Trophoblast cell (in vitro differentiated cells and primary cell): ENCODE data around the gene IGF2R.

Experiments used
- DNase-seq, 2 donors: peaks; one replicate each; pipeline ENCODE4 v3.0.0-alpha.2; 2016
- H2AFZ ChIP-seq: 2 replicates; pipeline ENCODE4 v1.6.1; 2013; ENCODE audit warnings: low read length, moderate library complexity, mild to moderate bottlenecking; ENCODE audit not compliant: insufficient read depth, poor library complexity
- H2AK5ac ChIP-seq: 2 replicates; pipeline ENCODE4 v1.6.1; 2013; ENCODE audit warnings: mild to moderate bottlenecking, low read length
- H2BK120ac ChIP-seq: 2 replicates; pipeline ENCODE4 v1.6.1; 2013; ENCODE audit warnings: low read length, mild to moderate bottlenecking, moderate library complexity; ENCODE audit not compliant: insufficient read depth, poor library complexity
- H2BK12ac ChIP-seq: 2 replicates; pipeline ENCODE4 v1.6.1; 2013; ENCODE audit warnings: mild to moderate bottlenecking, low read length, moderate library complexity
- H2BK5ac ChIP-seq: 2 replicates; pipeline ENCODE4 v1.6.1; 2013; ENCODE audit warnings: low read length, low read depth, moderate library complexity, mild to moderate bottlenecking; ENCODE audit not compliant: poor library complexity
- H3K14ac ChIP-seq: 2 replicates; pipeline ENCODE4 v1.6.1; 2013; ENCODE audit warnings: mild to moderate bottlenecking, low read length
- H3K18ac ChIP-seq: 2 replicates; pipeline ENCODE4 v1.6.1; 2013; ENCODE audit warnings: mild to moderate bottlenecking, low read length
- H3K23ac ChIP-seq: 2 replicates; pipeline ENCODE4 v1.6.1; 2013; ENCODE audit warnings: low read length
- H3K27ac ChIP-seq: 2 replicates; pipeline ENCODE4 v1.5.1; 2013; ENCODE audit warnings: low read depth, mild to moderate bottlenecking, inconsistent platforms, low read length, moderate library complexity
- H3K27me3 ChIP-seq: 2 replicates; pipeline ENCODE4 v1.6.1; 2013; ENCODE audit warnings: inconsistent platforms, mild to moderate bottlenecking, low read length, moderate library complexity; ENCODE audit not compliant: insufficient read depth
- H3K36me3 ChIP-seq, 2 experiments: 1 replicate in 1 of 2; 2 replicates in 1 of 2; pipeline ENCODE4 v1.6.1; 2013; ENCODE audit warnings: low read length in 2 of 2, mild to moderate bottlenecking in 2 of 2, moderate library complexity in 1 of 2; ENCODE audit not compliant: insufficient read depth in 2 of 2, control insufficient read depth in 1 of 2
- H3K4ac ChIP-seq: 2 replicates; pipeline ENCODE4 v1.6.1; 2013; ENCODE audit warnings: low read depth, mild to moderate bottlenecking, low read length, moderate library complexity
- H3K4me1 ChIP-seq, 2 experiments: 1 replicate in 1 of 2; 2 replicates in 1 of 2; pipeline ENCODE4 v1.6.1; 2013; ENCODE audit warnings: low read length in 2 of 2, mild to moderate bottlenecking in 2 of 2, moderate library complexity in 1 of 2; ENCODE audit not compliant: insufficient read depth in 2 of 2, control insufficient read depth in 1 of 2
- H3K4me2 ChIP-seq: 2 replicates; pipeline ENCODE4 v1.6.1; 2013; ENCODE audit warnings: inconsistent platforms, mild to moderate bottlenecking, low read length, moderate library complexity
- H3K4me3 ChIP-seq: 2 replicates; pipeline ENCODE4 v1.5.1; 2013; ENCODE audit warnings: mild to moderate bottlenecking, low read depth, low read length, inconsistent platforms
- H3K79me1 ChIP-seq: one replicate; pipeline ENCODE4 v1.6.1; 2013; ENCODE audit warnings: low read length
- H3K79me2 ChIP-seq: 2 replicates; pipeline ENCODE4 v1.6.1; 2013; ENCODE audit warnings: low read length, mild to moderate bottlenecking; ENCODE audit not compliant: control insufficient read depth, insufficient read depth, poor library complexity
- H3K9ac ChIP-seq: 2 replicates; pipeline ENCODE4 v1.6.1; 2013; ENCODE audit warnings: mild to moderate bottlenecking, low read length
- H3K9me3 ChIP-seq: 2 replicates; pipeline ENCODE4 v1.6.1; 2013; ENCODE audit warnings: low read depth, mild to moderate bottlenecking, control low read depth, inconsistent platforms, low read length; ENCODE audit not compliant: insufficient read depth
- H4K12ac ChIP-seq: 2 replicates; pipeline ENCODE4 v1.6.1; 2013; ENCODE audit warnings: low read depth, mild to moderate bottlenecking, low read length, moderate library complexity
- H4K8ac ChIP-seq: 2 replicates; pipeline ENCODE4 v1.6.1; 2013; ENCODE audit warnings: low read depth, mild to moderate bottlenecking, low read length, moderate library complexity
- H4K91ac ChIP-seq: one replicate; pipeline ENCODE4 v1.6.1; 2013; ENCODE audit warnings: low read depth, mild to moderate bottlenecking, low read length, moderate library complexity
- WGBS: extraction: QIAGEN DNeasy Blood & Tissue Kit; methylation state at CpG from one replicate; pipeline ENCODE4 v1.1.7; 2013; ENCODE audit warnings: missing lambda C conversion rate; ENCODE audit not compliant: insufficient read length, insufficient coverage; ENCODE audit errors: extremely low coverage; 5-methylcytosine and 5-hydroxymethylcytosine counted together

The IGF2R gene

DNA sequence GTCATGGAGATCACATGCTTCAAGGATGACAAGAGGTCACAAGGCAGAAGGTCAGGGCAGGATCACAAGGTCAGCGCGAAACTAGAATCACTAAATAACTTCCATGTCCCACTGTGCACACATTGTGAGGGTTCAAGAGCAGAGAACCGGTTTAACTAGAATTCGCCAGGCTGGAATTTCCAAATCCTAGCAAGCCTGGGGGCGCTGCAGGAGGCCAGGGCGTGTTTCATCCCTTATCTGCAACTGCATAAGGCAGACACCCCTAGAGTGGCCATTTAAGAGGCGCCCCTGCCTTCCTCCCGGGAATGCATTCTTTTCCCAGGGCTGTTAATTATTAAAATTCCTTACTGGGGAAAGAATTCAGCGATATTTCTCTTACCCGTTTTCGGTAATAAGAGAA is 112.5 kb downstream of the IGF2R start:
- no CpG with 5 or more reads among the region's 11 CpGs for WGBS
- H3K14ac ChIP-seq, result no peak overlapping the region
- no peak overlapping the region for H4K12ac ChIP-seq
- H3K79me1 ChIP-seq, result no peaks in the 10 kb centered on the region
- H4K91ac ChIP-seq, result no peak overlapping the region
- H3K4me1 ChIP-seq, result no peaks in the 10 kb centered on the region
- H2BK12ac ChIP-seq, result no peak overlapping the region
- H3K79me2 ChIP-seq, result no peaks in the 10 kb centered on the region
- no peak overlapping the region for H3K4me3 ChIP-seq
- H4K8ac ChIP-seq, result no peak overlapping the region
- H3K27ac ChIP-seq, result no peak overlapping the region
- peaks cover 62 to 76% of the 10 kb centered on the region in 2 experiments for H3K36me3 ChIP-seq
- no peaks in the 10 kb centered on the region for H3K27me3 ChIP-seq
- H2AFZ ChIP-seq, result no peak overlapping the region
- peaks cover 15% of the 10 kb centered on the region for H3K9me3 ChIP-seq
- H3K4ac ChIP-seq, result no peak overlapping the region
- no peak overlapping the region for H2BK120ac ChIP-seq
- peak; percentile 6 to 22 for DNase-seq
- no peak overlapping the region for H3K23ac ChIP-seq
- H2BK5ac ChIP-seq, result no peak overlapping the region
- H3K4me2 ChIP-seq, result no peak overlapping the region
- no peak overlapping the region for H3K18ac ChIP-seq
- no peak overlapping the region for H3K9ac ChIP-seq
- H2AK5ac ChIP-seq, result no peak overlapping the region

GRCh38 chr6:160082627-160083026 is 113.7 kb downstream of the IGF2R start:
- Histone ChIP-seq H3K4me2 (no peak overlapping the region), H2BK5ac (no peak overlapping the region), H3K9me3 (peaks cover 15% of the 10 kb centered on the region), H3K4ac (no peak overlapping the region), H3K9ac (no peak overlapping the region), H4K8ac (no peak overlapping the region), H3K27me3 (no peaks in the 10 kb centered on the region), H3K4me3 (no peak overlapping the region), H3K79me2 (no peaks in the 10 kb centered on the region), H3K4me1 (no peaks in the 10 kb centered on the region), H3K36me3 (peaks cover 67 to 77% of the 10 kb centered on the region in 2 experiments), H3K23ac (no peak overlapping the region), H3K18ac (no peak overlapping the region), H4K12ac (no peak overlapping the region), H3K14ac (no peak overlapping the region), H3K79me1 (no peaks in the 10 kb centered on the region), H2AK5ac (no peak overlapping the region), H2AFZ (no peak overlapping the region), H2BK12ac (no peak overlapping the region), H3K27ac (no peak overlapping the region), H2BK120ac (no peak overlapping the region), H4K91ac (no peak overlapping the region)
- no peak for DNase-seq
- no CpG with 5 or more reads among the region's 8 CpGs for WGBS

- Histone ChIP-seq H2BK12ac (no peak overlapping the region), H3K9me3 (peaks cover 12% of the 10 kb centered on the region), H3K4me3 (no peak overlapping the region), H2AK5ac (no peak overlapping the region), H3K4ac (no peak overlapping the region), H3K23ac (no peak overlapping the region), H4K91ac (no peak overlapping the region), H3K4me2 (no peak overlapping the region), H3K4me1 (no peaks in the 10 kb centered on the region), H3K79me1 (no peaks in the 10 kb centered on the region), H3K9ac (peak overlapping the region; percentile 1), H4K12ac (no peak overlapping the region), H3K14ac (no peak overlapping the region), H4K8ac (no peak overlapping the region), H3K27me3 (no peaks in the 10 kb centered on the region), H2AFZ (no peak overlapping the region), H3K79me2 (no peaks in the 10 kb centered on the region), H3K18ac (no peak overlapping the region), H3K36me3 (peaks cover 62 to 74% of the 10 kb centered on the region in 2 experiments), H2BK120ac (no peak overlapping the region), H3K27ac (no peak overlapping the region), H2BK5ac (no peak overlapping the region)
- DNase-seq, result no peak
- no CpG with 5 or more reads among the region's 18 CpGs for WGBS
These were observed 115.4 kb downstream of the IGF2R start for GRCh38 chr6:160084198-160084776.

- H2BK12ac ChIP-seq, result no peak overlapping the region
- no peak overlapping the region for H4K8ac ChIP-seq
- H3K9ac ChIP-seq, result no peak overlapping the region
These were observed 116.3 kb downstream of the IGF2R start for GRCh38 chr6:160085226-160085625.

More at GRCh38 chr6:160085226-160085625, 116.3 kb downstream of the IGF2R start:
- Histone ChIP-seq H3K4me2 (no peak overlapping the region), H3K14ac (no peak overlapping the region), H3K4me3 (no peak overlapping the region), H4K91ac (no peak overlapping the region), H3K23ac (no peak overlapping the region), H2AFZ (no peak overlapping the region), H3K4me1 (no peaks in the 10 kb centered on the region), H3K4ac (no peak overlapping the region), H4K12ac (no peak overlapping the region), H3K79me2 (no peaks in the 10 kb centered on the region), H3K9me3 (peaks cover 5% of the 10 kb centered on the region), H2BK5ac (no peak overlapping the region), H3K18ac (no peak overlapping the region), H3K36me3 (peaks cover 59 to 73% of the 10 kb centered on the region in 2 experiments), H3K27me3 (no peaks in the 10 kb centered on the region), H3K79me1 (no peaks in the 10 kb centered on the region), H2BK120ac (no peak overlapping the region), H3K27ac (no peak overlapping the region), H2AK5ac (no peak overlapping the region)
- no CpG with 5 or more reads among the region's 5 CpGs for WGBS
- DNase-seq, result no peak
